VCaP (cell line): Measurements from ENCODE around the gene ACYP1.

ENCODE experiments used
- H3K27ac ChIP-seq: fragments of 450-650 bp; 2 replicates; pipeline ENCODE4 v1.5.1; 2017
- TF ChIP-seq, protein P1 (sequence below): fragments of 450-650 bp; conservative IDR thresholded peaks from 2 replicates; pipeline ENCODE4 v1.5.1; 2017; ENCODE audit warnings: mild to moderate bottlenecking, moderate library complexity

Gene ACYP1

GRCh38 chr14:75041613-75042012, 22.2 kb downstream of the ACYP1 start:
- peak overlapping the region; percentile 41 for H3K27ac ChIP-seq
- TF ChIP-seq, protein P1, sequence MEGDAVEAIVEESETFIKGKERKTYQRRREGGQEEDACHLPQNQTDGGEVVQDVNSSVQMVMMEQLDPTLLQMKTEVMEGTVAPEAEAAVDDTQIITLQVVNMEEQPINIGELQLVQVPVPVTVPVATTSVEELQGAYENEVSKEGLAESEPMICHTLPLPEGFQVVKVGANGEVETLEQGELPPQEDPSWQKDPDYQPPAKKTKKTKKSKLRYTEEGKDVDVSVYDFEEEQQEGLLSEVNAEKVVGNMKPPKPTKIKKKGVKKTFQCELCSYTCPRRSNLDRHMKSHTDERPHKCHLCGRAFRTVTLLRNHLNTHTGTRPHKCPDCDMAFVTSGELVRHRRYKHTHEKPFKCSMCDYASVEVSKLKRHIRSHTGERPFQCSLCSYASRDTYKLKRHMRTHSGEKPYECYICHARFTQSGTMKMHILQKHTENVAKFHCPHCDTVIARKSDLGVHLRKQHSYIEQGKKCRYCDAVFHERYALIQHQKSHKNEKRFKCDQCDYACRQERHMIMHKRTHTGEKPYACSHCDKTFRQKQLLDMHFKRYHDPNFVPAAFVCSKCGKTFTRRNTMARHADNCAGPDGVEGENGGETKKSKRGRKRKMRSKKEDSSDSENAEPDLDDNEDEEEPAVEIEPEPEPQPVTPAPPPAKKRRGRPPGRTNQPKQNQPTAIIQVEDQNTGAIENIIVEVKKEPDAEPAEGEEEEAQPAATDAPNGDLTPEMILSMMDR: no peak

- H3K27ac ChIP-seq: peak overlapping the region; percentile 41
These were observed 22.9 kb downstream of the ACYP1 start for GRCh38 chr14:75040959-75041358.

GRCh38 chr14:75040507-75040906, 23.3 kb downstream of the ACYP1 start:
- TF ChIP-seq, protein P1: no peak
- H3K27ac ChIP-seq: peak overlapping the region; percentile 41; the same call in 1 of the 2 replicates

More at GRCh38 chr14:75040959-75041358, 22.9 kb downstream of the ACYP1 start:
- TF ChIP-seq, protein P1: no peak

DNA sequence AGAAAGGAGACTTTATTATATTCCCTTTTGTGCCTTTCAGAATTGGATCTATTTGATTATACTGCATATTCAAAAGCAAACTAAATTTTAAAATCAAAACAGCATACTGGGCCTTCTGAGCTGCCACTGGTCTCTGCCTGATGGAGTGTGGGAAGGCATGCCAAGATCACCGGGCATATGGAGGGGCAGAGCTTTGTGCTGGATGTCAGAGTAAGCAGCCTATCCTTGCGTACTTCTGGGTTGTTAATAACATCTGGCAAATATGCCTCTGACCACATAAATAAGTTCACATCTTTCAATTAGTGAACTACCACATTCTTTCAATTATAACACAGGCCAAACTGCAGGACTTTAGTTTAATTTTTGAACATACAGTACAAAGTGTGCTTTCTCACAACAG, 30.9 kb downstream of the ACYP1 start:
- H3K27ac ChIP-seq: no peak overlapping the region
- TF ChIP-seq, protein P1: no peak

GRCh38 chr14:75030147-75030546, 33.7 kb downstream of the ACYP1 start:
- TF ChIP-seq, protein P1: no peak
- H3K27ac ChIP-seq: no peak overlapping the region

DNA sequence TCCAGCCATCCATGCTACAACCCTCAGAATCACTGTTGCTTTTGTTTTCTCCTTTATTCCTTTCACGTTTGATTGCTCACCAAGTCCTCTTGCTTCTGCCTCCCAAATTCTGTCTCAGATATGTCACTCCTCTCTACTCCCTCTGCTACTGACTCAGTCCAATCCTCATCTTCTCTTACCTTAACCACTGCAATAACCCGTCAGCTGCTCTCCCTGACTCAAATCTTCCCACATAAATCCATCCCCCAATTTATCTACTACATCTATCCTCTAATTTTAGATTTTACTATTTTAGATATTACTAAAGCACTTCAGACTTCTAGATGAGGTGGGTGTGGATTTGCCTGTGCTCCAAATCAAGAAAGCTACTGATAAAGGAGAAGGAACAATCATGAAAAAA, 37.9 kb downstream of the ACYP1 start:
- H3K27ac ChIP-seq: no peak overlapping the region

GRCh38 chr14:75025082-75025481, 38.7 kb downstream of the ACYP1 start:
- no peak overlapping the region for H3K27ac ChIP-seq
- TF ChIP-seq, protein P1: no peak

More for the DNA sequence above, 37.9 kb downstream of the ACYP1 start:
- TF ChIP-seq, protein P1: no peak
